GM21723 (cell line): ENCODE measurements around the gene SNX5.
"Not testable (repeated sequence)": the region's sequence is repeated elsewhere in the genome, so short reads cannot be mapped to it uniquely, and the experiment has no call there.

ENCODE experiments used
- ATAC-seq: cut with Tn5 transposase; IDR thresholded peaks from one replicate; pipeline ENCODE4 v1.9.1; 2021; ENCODE audit warnings: mild to moderate bottlenecking, moderate library complexity; ENCODE audit not compliant: unreplicated experiment

The SNX5 gene

GRCh38 chr20:17960927-17961586, 7.5 kb downstream of the SNX5 start:
- ATAC-seq = no peak

- ATAC-seq = not testable (repeated sequence)
Observed at GRCh38 chr20:17960400-17960885, 8.2 kb downstream of the SNX5 start.

- no peak for ATAC-seq
Observed at GRCh38 chr20:17959257-17959627, 9.4 kb downstream of the SNX5 start.

- ATAC-seq = no peak
Observed at GRCh38 chr20:17958373-17959256, 10.0 kb downstream of the SNX5 start.

GRCh38 chr20:17957505-17958363, 10.9 kb downstream of the SNX5 start:
- no peak for ATAC-seq

- ATAC-seq = no peak
Observed at GRCh38 chr20:17956099-17956685, 12.4 kb downstream of the SNX5 start.

- no peak for ATAC-seq
Observed at GRCh38 chr20:17955302-17955701, 13.3 kb downstream of the SNX5 start.

- no peak for ATAC-seq
Observed at GRCh38 chr20:17953935-17954334, 14.7 kb downstream of the SNX5 start.

GRCh38 chr20:17952692-17953684, 15.6 kb downstream of the SNX5 start:
- no peak for ATAC-seq

- no peak for ATAC-seq
Observed at GRCh38 chr20:17951323-17951722, 17.3 kb downstream of the SNX5 start.

GRCh38 chr20:17950670-17951069, 17.9 kb downstream of the SNX5 start:
- no peak for ATAC-seq

GRCh38 chr20:17949899-17950298, 18.7 kb downstream of the SNX5 start:
- ATAC-seq = no peak

- no peak for ATAC-seq
Observed at GRCh38 chr20:17948442-17948841, 20.2 kb downstream of the SNX5 start.

- ATAC-seq = no peak
Observed at GRCh38 chr20:17947474-17947815, 21.1 kb downstream of the SNX5 start.

GRCh38 chr20:17946572-17947473, 21.8 kb downstream of the SNX5 start:
- no peak for ATAC-seq

GRCh38 chr20:17946040-17946439, 22.6 kb downstream of the SNX5 start:
- ATAC-seq = no peak

- no peak for ATAC-seq
Observed at GRCh38 chr20:17944854-17945474, 23.6 kb downstream of the SNX5 start.

- ATAC-seq = peak; percentile 76
Observed at GRCh38 chr20:17943343-17943742, 25.3 kb downstream of the SNX5 start.
